Islet precursor cell (in vitro differentiated cells): ENCODE results near the gene ALKBH8.
"Not testable (repeated sequence)": the region's sequence is repeated elsewhere in the genome, so short reads cannot be mapped to it uniquely, and the experiment has no call there.

Source experiments
- DNase-seq: peaks from one replicate; pipeline ENCODE4 v3.0.0-alpha.2; 2018

The ALKBH8 gene

GRCh38 chr11:107501713-107502112, 63.8 kb downstream of the ALKBH8 start:
- DNase-seq: no peak

- DNase-seq: not testable (repeated sequence)
These were observed 68.2 kb downstream of the ALKBH8 start for GRCh38 chr11:107497371-107497770.

GRCh38 chr11:107496011-107496410, 69.5 kb downstream of the ALKBH8 start:
- no peak for DNase-seq

GRCh38 chr11:107494055-107494454, 71.5 kb downstream of the ALKBH8 start:
- no peak for DNase-seq

GRCh38 chr11:107493117-107493516, 72.4 kb downstream of the ALKBH8 start:
- DNase-seq: no peak

- DNase-seq: no peak
These were observed 74.7 kb downstream of the ALKBH8 start for GRCh38 chr11:107490836-107491235.

GRCh38 chr11:107482234-107482633, 83.3 kb downstream of the ALKBH8 start:
- DNase-seq: no peak

- DNase-seq: no peak
These were observed 86.6 kb downstream of the ALKBH8 start for GRCh38 chr11:107478922-107479321.

- no peak for DNase-seq
These were observed 87.7 kb downstream of the ALKBH8 start for GRCh38 chr11:107477820-107478219.

- no peak for DNase-seq
These were observed 91.7 kb downstream of the ALKBH8 start for GRCh38 chr11:107473792-107474191.

GRCh38 chr11:107472966-107473365, 92.6 kb downstream of the ALKBH8 start:
- no peak for DNase-seq

- DNase-seq: no peak
These were observed 96.9 kb downstream of the ALKBH8 start for GRCh38 chr11:107468596-107468995.

- DNase-seq: no peak
These were observed 97.8 kb downstream of the ALKBH8 start for GRCh38 chr11:107467696-107468095.

- not testable (repeated sequence) for DNase-seq
These were observed 99.2 kb downstream of the ALKBH8 start for GRCh38 chr11:107466275-107466866.

- DNase-seq: peak; percentile 95
These were observed 107.8 kb downstream of the ALKBH8 start, which contains the start of gene CWF19L2 for GRCh38 chr11:107457558-107458271. CWF19L2 (minus strand) TSS chr11:107457825; CDS start chr11:107457816, 9 bp downstream.

GRCh38 chr11:107457205-107457557, 108.4 kb downstream of the ALKBH8 start:
- no peak for DNase-seq

GRCh38 chr11:107453594-107454286, 111.8 kb downstream of the ALKBH8 start:
- no peak for DNase-seq
